Colonic mucosa (tissue), 4 donors: ENCODE data around the gene DNAH2. TPM values are rescaled to one million over a fixed set of nuclear protein-coding genes. Genes with fewer than 3 reads are reported as not detected.

ENCODE experiments used
- DNase-seq: peaks from one replicate; pipeline ENCODE4 v3.0.0-alpha.2; 2020
- H3K27ac ChIP-seq: fragments of 200-600 bp; one replicate; pipeline ENCODE4 v1.8.0; 2021
- H3K27me3 ChIP-seq: fragments of 200-600 bp; one replicate; pipeline ENCODE4 v1.8.0; 2021
- H3K36me3 ChIP-seq: fragments of 200-600 bp; one replicate; pipeline ENCODE4 v1.8.0; 2021
- H3K4me1 ChIP-seq: fragments of 200-600 bp; one replicate; pipeline ENCODE4 v1.8.0; 2021; ENCODE audit warnings: mild to moderate bottlenecking
- H3K4me3 ChIP-seq: fragments of 200-600 bp; one replicate; pipeline ENCODE4 v1.8.0; 2021
- H3K9ac ChIP-seq, 2 donors: one replicate each; pipeline ENCODE4 v1.7.0; 2013; ENCODE audit warnings: control low read depth in 2 of 2, low read depth in 2 of 2, low read length in 2 of 2
- H3K9me3 ChIP-seq: fragments of 200-600 bp; one replicate; pipeline ENCODE4 v1.8.0; 2021
- CTCF ChIP-seq: fragments of 200-600 bp; IDR thresholded peaks from one replicate; pipeline ENCODE4 v1.8.0; 2022; ENCODE audit warnings: antibody characterized with exemption, mild to moderate bottlenecking
- intact Hi-C: fragments of 100-400 bp; cut with DNase I; formaldehyde crosslinking; loops from one replicate; pipeline ENCODE4 v1.14.1; 2022
- total RNA-seq, 2 donors: library from RNA; stranded (reverse); fragmentation: NEBNext Ultra II Directional in 1 of 2; extraction: Animal tissue kit (Norgen Biotek cat#: 25700) in 1 of 2; gene quantifications; one replicate each; pipeline ENCODE4 v1.2.1, GENCODE V29; 2021
- donor health status: healthy.
- donor health status: DM: no; HTN: no; CAD: no.
- donor health status: DM: no; HTN: no; CAD: no.

DNAH2 gene
- total RNA-seq, 2 donors from 2014 or later, result 0.32 to 0.62 TPM

GRCh38 chr17:7848131-7848579 is 130.6 kb downstream of the DNAH2 start:
- no peak overlapping the region for H3K9ac ChIP-seq
- H3K36me3 ChIP-seq, result peaks cover 25% of the 10 kb centered on the region
- intact Hi-C loops, result no loop called here
- H3K27me3 ChIP-seq, result no peaks in the 10 kb centered on the region
- peaks cover 9% of the 10 kb centered on the region for H3K4me1 ChIP-seq
- TF ChIP-seq CTCF, result no peak
- no peaks in the 10 kb centered on the region for H3K9me3 ChIP-seq
- no peak overlapping the region for H3K4me3 ChIP-seq
- no peak for DNase-seq
- no peak overlapping the region for H3K27ac ChIP-seq

GRCh38 chr17:7848739-7849129 is 131.2 kb downstream of the DNAH2 start:
- TF ChIP-seq CTCF, result no peak
- intact Hi-C loops, result no loop called here
- Histone ChIP-seq H3K4me3 (no peak overlapping the region), H3K27me3 (no peaks in the 10 kb centered on the region), H3K9me3 (no peaks in the 10 kb centered on the region), H3K27ac (no peak overlapping the region), H3K36me3 (peaks cover 25% of the 10 kb centered on the region), H3K9ac (no peak overlapping the region), H3K4me1 (peaks cover 9% of the 10 kb centered on the region)
- DNase-seq, result no peak

GRCh38 chr17:7849130-7849750 is 131.7 kb downstream of the DNAH2 start:
- Histone ChIP-seq H3K36me3 (peaks cover 25% of the 10 kb centered on the region), H3K27ac (no peak overlapping the region), H3K9me3 (no peaks in the 10 kb centered on the region), H3K4me1 (peaks cover 9% of the 10 kb centered on the region), H3K27me3 (no peaks in the 10 kb centered on the region), H3K9ac (no peak overlapping the region), H3K4me3 (no peak overlapping the region)
- intact Hi-C loops, result no loop called here
- no peak for TF ChIP-seq CTCF
- DNase-seq, result no peak

GRCh38 chr17:7849751-7850504 is 132.4 kb downstream of the DNAH2 start:
- Histone ChIP-seq H3K4me1 (peaks cover 8% of the 10 kb centered on the region), H3K9ac (no peak overlapping the region), H3K9me3 (no peaks in the 10 kb centered on the region), H3K36me3 (peaks cover 25% of the 10 kb centered on the region), H3K4me3 (no peak overlapping the region), H3K27ac (no peak overlapping the region), H3K27me3 (no peaks in the 10 kb centered on the region)
- intact Hi-C loops, result loop anchor here (2.0 kb wide), 1 partner anchor 25 kb away; no protein-coding TSS in a partner anchor
- no peak for DNase-seq
- no peak for TF ChIP-seq CTCF

- peak overlapping the region in 1 of 2 donors; percentile 8 for H3K9ac ChIP-seq
- peaks cover 9% of the 10 kb centered on the region for H3K4me1 ChIP-seq
- intact Hi-C loops, result loop anchor here (2.0 kb wide), 1 partner anchor 26 kb away; no protein-coding TSS in a partner anchor
- peak; percentile 23 for DNase-seq
- no peak overlapping the region for H3K27ac ChIP-seq
- H3K36me3 ChIP-seq, result peaks cover 25% of the 10 kb centered on the region
- H3K9me3 ChIP-seq, result no peaks in the 10 kb centered on the region
- no peaks in the 10 kb centered on the region for H3K27me3 ChIP-seq
- no peak for TF ChIP-seq CTCF
- H3K4me3 ChIP-seq, result no peak overlapping the region
Observed at GRCh38 chr17:7850701-7851437, 133.3 kb downstream of the DNAH2 start.
